ENCODE data around the gene CLEC4G.

GRCh38 chr19:7766535-7766934 is 34.6 kb upstream of the CLEC4G start:
- TF ChIP-seq, protein P1, sequence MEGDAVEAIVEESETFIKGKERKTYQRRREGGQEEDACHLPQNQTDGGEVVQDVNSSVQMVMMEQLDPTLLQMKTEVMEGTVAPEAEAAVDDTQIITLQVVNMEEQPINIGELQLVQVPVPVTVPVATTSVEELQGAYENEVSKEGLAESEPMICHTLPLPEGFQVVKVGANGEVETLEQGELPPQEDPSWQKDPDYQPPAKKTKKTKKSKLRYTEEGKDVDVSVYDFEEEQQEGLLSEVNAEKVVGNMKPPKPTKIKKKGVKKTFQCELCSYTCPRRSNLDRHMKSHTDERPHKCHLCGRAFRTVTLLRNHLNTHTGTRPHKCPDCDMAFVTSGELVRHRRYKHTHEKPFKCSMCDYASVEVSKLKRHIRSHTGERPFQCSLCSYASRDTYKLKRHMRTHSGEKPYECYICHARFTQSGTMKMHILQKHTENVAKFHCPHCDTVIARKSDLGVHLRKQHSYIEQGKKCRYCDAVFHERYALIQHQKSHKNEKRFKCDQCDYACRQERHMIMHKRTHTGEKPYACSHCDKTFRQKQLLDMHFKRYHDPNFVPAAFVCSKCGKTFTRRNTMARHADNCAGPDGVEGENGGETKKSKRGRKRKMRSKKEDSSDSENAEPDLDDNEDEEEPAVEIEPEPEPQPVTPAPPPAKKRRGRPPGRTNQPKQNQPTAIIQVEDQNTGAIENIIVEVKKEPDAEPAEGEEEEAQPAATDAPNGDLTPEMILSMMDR (IDR thresholded peaks at IDR 0.05; ENCODE audit: low read length): no peak
- TF ChIP-seq EZH2 (IDR thresholded peaks at IDR 0.05; ENCODE audit: borderline replicate concordance, low read length): no peak

Measured in OCI-LY1 (cell line).